Sciatic nerve (tissue), 2 donors: ENCODE results near the gene CABLES2. TPM values are rescaled to one million over a fixed set of nuclear protein-coding genes. Genes with fewer than 3 reads are reported as not detected.

Experiments
- ATAC-seq: fragments of 200-7000 bp; cut with Tn5 transposase; one replicate; pipeline ENCODE4 v1.9.1; 2020; ENCODE audit warnings: mild to moderate bottlenecking, moderate library complexity
- DNase-seq: peaks from one replicate; pipeline ENCODE4 v3.0.0-alpha.2; 2020; ENCODE audit warnings: low spot score
- intact Hi-C: fragments of 100-400 bp; cut with DNase I; formaldehyde crosslinking; loops from one replicate; pipeline ENCODE4 v1.14.2; 2022
- total RNA-seq: library from RNA; stranded (reverse); fragmentation: NEBNext Ultra II Directional; extraction: Animal tissue kit (Norgen Biotek cat#: 25700); gene quantifications from one replicate; pipeline ENCODE4 v1.2.1, GENCODE V29; 2021
- donor health status: DM: no; HTN: no; CAD: no.
- donor health status: DM: no; HTN: no; CAD: no.

The CABLES2 gene
- total RNA-seq, result 4.5 TPM

- ATAC-seq, result peak; percentile 95
Observed at GRCh38 chr20:62407221-62407992, at the start of gene CABLES2. TSS of gene CABLES2 (minus strand) at chr20:62407285. CDS start at chr20:62407276, 9 bp downstream.

GRCh38 chr20:62455929-62456328 lies 48.8 kb upstream of the CABLES2 start:
- no peak for DNase-seq
- ATAC-seq, result no peak
- intact Hi-C loops, result no loop called here

More at GRCh38 chr20:62407221-62407992, at the start of gene CABLES2:
- DNase-seq, result peak; percentile 94
- intact Hi-C loops, result no loop called here

GRCh38 chr20:62454904-62455636 lies 48.0 kb upstream of the CABLES2 start:
- intact Hi-C loops, result no loop called here
- DNase-seq (no peak), ATAC-seq (no peak)

- DNase-seq (no peak), ATAC-seq (no peak)
- intact Hi-C loops, result no loop called here
Observed at GRCh38 chr20:62453186-62453808, 46.2 kb upstream of the CABLES2 start.

- intact Hi-C loops, result no loop called here
- no peak for DNase-seq
- ATAC-seq, result no peak
Observed at GRCh38 chr20:62452475-62453095, 45.5 kb upstream of the CABLES2 start.

GRCh38 chr20:62451970-62452369 lies 44.9 kb upstream of the CABLES2 start:
- ATAC-seq (no peak), DNase-seq (no peak)
- intact Hi-C loops, result no loop called here

GRCh38 chr20:62451156-62451767 lies 44.2 kb upstream of the CABLES2 start:
- ATAC-seq (no peak), DNase-seq (no peak)
- intact Hi-C loops, result no loop called here

GRCh38 chr20:62449951-62450691 lies 43.0 kb upstream of the CABLES2 start:
- DNase-seq (no peak), ATAC-seq (no peak)
- intact Hi-C loops, result no loop called here

GRCh38 chr20:62448788-62449187 lies 41.7 kb upstream of the CABLES2 start:
- ATAC-seq, result no peak
- intact Hi-C loops, result no loop called here
- no peak for DNase-seq

- ATAC-seq, result no peak
- no peak for DNase-seq
- intact Hi-C loops, result no loop called here
Observed at GRCh38 chr20:62448038-62448437, 41.0 kb upstream of the CABLES2 start.

GRCh38 chr20:62446888-62447869 lies 40.1 kb upstream of the CABLES2 start:
- DNase-seq (no peak), ATAC-seq (no peak)
- intact Hi-C loops, result no loop called here

GRCh38 chr20:62446481-62446880 lies 39.4 kb upstream of the CABLES2 start:
- intact Hi-C loops, result no loop called here
- no peak for DNase-seq
- no peak for ATAC-seq

- intact Hi-C loops, result no loop called here
- no peak for ATAC-seq
- DNase-seq, result no peak
Observed at GRCh38 chr20:62445553-62446340, 38.7 kb upstream of the CABLES2 start.

GRCh38 chr20:62444286-62444685 lies 37.2 kb upstream of the CABLES2 start:
- ATAC-seq (no peak), DNase-seq (no peak)
- intact Hi-C loops, result no loop called here

- intact Hi-C loops, result no loop called here
- DNase-seq (no peak), ATAC-seq (no peak)
Observed at GRCh38 chr20:62441987-62442539, 35.0 kb upstream of the CABLES2 start.

GRCh38 chr20:62439218-62439617 lies 32.1 kb upstream of the CABLES2 start:
- no peak for ATAC-seq
- intact Hi-C loops, result no loop called here
- DNase-seq, result no peak
